OCI-LY1 (cell line): Measurements from ENCODE around the gene PCBP3.

Experiments used
- EZH2 ChIP-seq: fragments of 200-600 bp; sonication (generic), shearing (Covaris generic); IDR thresholded peaks from 2 replicates; pipeline ENCODE4 v1.8.0; 2017; ENCODE audit warnings: borderline replicate concordance, mixed run types, mild to moderate bottlenecking, antibody characterized with exemption, low read length, moderate library complexity, mixed read lengths
- TF ChIP-seq, protein P1 (sequence below): fragments of 200-600 bp; sonication (generic), shearing (Covaris generic); IDR thresholded peaks from 2 replicates; pipeline ENCODE4 v1.5.1; 2017; ENCODE audit warnings: mild to moderate bottlenecking, antibody characterized with exemption, low read length, moderate library complexity, mixed read lengths

DNA sequence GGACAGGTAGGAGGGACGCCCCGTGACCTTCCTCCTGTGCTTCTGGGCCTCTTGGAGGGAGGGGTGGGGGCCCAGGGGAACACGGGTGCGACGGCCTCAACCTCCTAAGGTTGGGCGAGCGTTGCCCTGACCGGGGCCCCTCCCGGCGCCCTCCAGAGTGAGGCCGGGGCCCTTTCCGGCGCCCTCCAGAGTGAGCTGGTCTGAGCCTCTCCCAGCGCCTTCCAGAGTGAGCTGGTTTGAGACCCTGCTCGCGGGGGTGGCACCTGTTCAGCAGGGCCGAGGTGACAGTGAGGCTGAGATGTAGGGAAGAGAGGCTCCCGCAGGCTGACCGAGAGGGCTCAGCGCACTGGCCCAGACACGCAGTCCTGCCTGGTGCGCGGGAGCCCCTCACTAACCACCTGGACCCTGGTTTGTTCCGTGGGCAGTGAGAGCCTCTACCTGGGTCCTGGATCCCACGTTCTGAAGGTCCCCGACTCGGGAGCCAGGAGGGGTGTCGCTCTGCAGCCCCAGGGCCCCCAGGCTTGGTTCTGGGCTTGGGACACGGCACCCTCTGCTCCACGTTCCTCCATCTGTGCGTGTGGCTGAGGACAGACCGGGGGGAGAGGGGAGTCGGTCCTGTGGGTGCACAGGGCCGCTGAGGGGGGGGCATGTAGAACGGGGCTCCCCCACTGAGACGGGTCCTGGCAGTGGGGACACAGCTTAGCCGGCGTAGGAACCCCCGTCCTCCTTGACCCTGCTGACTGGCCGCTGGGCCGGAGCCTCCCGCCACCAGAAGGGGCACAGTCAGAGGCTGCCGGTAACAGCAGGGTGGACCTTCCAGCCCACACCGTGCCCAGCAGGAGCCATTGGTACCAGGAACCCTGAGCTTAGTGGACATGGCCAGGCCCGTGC is 339.5 kb downstream of the PCBP3 start:
- TF ChIP-seq, protein P1, sequence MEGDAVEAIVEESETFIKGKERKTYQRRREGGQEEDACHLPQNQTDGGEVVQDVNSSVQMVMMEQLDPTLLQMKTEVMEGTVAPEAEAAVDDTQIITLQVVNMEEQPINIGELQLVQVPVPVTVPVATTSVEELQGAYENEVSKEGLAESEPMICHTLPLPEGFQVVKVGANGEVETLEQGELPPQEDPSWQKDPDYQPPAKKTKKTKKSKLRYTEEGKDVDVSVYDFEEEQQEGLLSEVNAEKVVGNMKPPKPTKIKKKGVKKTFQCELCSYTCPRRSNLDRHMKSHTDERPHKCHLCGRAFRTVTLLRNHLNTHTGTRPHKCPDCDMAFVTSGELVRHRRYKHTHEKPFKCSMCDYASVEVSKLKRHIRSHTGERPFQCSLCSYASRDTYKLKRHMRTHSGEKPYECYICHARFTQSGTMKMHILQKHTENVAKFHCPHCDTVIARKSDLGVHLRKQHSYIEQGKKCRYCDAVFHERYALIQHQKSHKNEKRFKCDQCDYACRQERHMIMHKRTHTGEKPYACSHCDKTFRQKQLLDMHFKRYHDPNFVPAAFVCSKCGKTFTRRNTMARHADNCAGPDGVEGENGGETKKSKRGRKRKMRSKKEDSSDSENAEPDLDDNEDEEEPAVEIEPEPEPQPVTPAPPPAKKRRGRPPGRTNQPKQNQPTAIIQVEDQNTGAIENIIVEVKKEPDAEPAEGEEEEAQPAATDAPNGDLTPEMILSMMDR = no peak
- TF ChIP-seq EZH2 = no peak
